HEK293 (cell line): Measurements from ENCODE around the gene TEKT5.

Experiments
- ZBTB7A ChIP-seq: fragments of 450-650 bp; formaldehyde crosslinking; IDR thresholded peaks from 2 replicates; pipeline ENCODE4 v1.5.1; 2016; ENCODE audit warnings: low read depth, missing biosample characterization, missing genetic modification characterization
- ZNF701 ChIP-seq: fragments of 450-650 bp; formaldehyde crosslinking; IDR thresholded peaks from 2 replicates; pipeline ENCODE4 v1.5.1; 2016; ENCODE audit warnings: missing biosample characterization, missing genetic modification characterization
- TF ChIP-seq, protein P1 (sequence below): fragments of 450-650 bp; formaldehyde crosslinking; IDR thresholded peaks from 2 replicates; pipeline ENCODE4 v1.5.1; 2016; ENCODE audit warnings: missing biosample characterization, missing genetic modification characterization
- TF ChIP-seq, protein P2 (sequence below): fragments of 450-650 bp; formaldehyde crosslinking; IDR thresholded peaks from 2 replicates; pipeline ENCODE4 v1.5.1; 2016; ENCODE audit warnings: missing biosample characterization, missing genetic modification characterization
- TF ChIP-seq, protein P3 (sequence below): fragments of 450-650 bp; formaldehyde crosslinking; IDR thresholded peaks from 2 replicates; pipeline ENCODE4 v1.5.1; 2016; ENCODE audit warnings: missing biosample characterization, missing genetic modification characterization
- TF ChIP-seq, protein P4 (sequence below): sonication (generic); formaldehyde crosslinking; IDR thresholded peaks from 2 replicates; pipeline ENCODE4 v1.8.1; 2022; ENCODE audit warnings: mild to moderate bottlenecking, moderate library complexity, missing genetic modification reagents
- TF ChIP-seq, protein P5 (sequence below): fragments of 450-650 bp; formaldehyde crosslinking; conservative IDR thresholded peaks from 2 replicates; pipeline ENCODE4 v1.5.1; 2016; ENCODE audit warnings: low read depth, missing biosample characterization, missing genetic modification characterization

DNA sequence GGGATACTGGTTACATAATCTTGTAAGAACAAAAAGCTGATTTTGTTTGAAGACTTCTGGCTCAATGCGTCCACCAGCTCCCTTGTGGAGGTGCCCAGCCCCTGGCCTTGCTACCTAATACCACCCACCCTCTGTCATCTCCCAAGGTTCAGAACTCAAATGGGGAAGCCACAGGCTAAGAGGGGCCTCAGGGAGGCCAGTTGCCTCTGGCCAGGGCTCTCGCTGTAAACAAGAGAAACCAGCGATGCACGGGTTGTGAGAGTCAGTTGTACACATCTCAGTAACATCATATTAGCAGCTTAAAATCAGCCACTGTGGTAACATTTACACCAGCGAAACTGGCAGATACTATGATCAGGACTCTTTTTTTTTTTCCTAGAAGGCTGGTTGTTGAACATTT lies 6.0 kb downstream of the TEKT5 start:
- TF ChIP-seq, protein P1, sequence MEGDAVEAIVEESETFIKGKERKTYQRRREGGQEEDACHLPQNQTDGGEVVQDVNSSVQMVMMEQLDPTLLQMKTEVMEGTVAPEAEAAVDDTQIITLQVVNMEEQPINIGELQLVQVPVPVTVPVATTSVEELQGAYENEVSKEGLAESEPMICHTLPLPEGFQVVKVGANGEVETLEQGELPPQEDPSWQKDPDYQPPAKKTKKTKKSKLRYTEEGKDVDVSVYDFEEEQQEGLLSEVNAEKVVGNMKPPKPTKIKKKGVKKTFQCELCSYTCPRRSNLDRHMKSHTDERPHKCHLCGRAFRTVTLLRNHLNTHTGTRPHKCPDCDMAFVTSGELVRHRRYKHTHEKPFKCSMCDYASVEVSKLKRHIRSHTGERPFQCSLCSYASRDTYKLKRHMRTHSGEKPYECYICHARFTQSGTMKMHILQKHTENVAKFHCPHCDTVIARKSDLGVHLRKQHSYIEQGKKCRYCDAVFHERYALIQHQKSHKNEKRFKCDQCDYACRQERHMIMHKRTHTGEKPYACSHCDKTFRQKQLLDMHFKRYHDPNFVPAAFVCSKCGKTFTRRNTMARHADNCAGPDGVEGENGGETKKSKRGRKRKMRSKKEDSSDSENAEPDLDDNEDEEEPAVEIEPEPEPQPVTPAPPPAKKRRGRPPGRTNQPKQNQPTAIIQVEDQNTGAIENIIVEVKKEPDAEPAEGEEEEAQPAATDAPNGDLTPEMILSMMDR (tag by site-specific recombination), result no peak
- TF ChIP-seq, protein P2, sequence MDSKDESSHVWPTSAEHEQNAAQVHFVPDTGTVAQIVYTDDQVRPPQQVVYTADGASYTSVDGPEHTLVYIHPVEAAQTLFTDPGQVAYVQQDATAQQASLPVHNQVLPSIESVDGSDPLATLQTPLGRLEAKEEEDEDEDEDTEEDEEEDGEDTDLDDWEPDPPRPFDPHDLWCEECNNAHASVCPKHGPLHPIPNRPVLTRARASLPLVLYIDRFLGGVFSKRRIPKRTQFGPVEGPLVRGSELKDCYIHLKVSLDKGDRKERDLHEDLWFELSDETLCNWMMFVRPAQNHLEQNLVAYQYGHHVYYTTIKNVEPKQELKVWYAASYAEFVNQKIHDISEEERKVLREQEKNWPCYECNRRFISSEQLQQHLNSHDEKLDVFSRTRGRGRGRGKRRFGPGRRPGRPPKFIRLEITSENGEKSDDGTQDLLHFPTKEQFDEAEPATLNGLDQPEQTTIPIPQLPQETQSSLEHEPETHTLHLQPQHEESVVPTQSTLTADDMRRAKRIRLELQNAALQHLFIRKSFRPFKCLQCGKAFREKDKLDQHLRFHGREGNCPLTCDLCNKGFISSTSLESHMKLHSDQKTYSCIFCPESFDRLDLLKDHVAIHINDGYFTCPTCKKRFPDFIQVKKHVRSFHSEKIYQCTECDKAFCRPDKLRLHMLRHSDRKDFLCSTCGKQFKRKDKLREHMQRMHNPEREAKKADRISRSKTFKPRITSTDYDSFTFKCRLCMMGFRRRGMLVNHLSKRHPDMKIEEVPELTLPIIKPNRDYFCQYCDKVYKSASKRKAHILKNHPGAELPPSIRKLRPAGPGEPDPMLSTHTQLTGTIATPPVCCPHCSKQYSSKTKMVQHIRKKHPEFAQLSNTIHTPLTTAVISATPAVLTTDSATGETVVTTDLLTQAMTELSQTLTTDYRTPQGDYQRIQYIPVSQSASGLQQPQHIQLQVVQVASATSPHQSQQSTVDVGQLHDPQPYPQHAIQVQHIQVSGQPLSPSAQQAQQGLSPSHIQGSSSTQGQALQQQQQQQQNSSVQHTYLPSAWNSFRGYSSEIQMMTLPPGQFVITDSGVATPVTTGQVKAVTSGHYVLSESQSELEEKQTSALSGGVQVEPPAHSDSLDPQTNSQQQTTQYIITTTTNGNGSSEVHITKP (tag by site-specific recombination), result no peak
- TF ChIP-seq ZBTB7A (tag by site-specific recombination) (no peak), ZNF701 (no peak)
- TF ChIP-seq, protein P3, sequence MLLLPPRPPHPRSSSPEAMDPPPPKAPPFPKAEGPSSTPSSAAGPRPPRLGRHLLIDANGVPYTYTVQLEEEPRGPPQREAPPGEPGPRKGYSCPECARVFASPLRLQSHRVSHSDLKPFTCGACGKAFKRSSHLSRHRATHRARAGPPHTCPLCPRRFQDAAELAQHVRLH, result no peak
- TF ChIP-seq, protein P4, sequence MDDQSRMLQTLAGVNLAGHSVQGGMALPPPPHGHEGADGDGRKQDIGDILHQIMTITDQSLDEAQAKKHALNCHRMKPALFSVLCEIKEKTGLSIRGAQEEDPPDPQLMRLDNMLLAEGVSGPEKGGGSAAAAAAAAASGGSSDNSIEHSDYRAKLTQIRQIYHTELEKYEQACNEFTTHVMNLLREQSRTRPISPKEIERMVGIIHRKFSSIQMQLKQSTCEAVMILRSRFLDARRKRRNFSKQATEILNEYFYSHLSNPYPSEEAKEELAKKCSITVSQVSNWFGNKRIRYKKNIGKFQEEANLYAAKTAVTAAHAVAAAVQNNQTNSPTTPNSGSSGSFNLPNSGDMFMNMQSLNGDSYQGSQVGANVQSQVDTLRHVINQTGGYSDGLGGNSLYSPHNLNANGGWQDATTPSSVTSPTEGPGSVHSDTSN (CRISPR knock-in tag), result no peak
- TF ChIP-seq, protein P5, sequence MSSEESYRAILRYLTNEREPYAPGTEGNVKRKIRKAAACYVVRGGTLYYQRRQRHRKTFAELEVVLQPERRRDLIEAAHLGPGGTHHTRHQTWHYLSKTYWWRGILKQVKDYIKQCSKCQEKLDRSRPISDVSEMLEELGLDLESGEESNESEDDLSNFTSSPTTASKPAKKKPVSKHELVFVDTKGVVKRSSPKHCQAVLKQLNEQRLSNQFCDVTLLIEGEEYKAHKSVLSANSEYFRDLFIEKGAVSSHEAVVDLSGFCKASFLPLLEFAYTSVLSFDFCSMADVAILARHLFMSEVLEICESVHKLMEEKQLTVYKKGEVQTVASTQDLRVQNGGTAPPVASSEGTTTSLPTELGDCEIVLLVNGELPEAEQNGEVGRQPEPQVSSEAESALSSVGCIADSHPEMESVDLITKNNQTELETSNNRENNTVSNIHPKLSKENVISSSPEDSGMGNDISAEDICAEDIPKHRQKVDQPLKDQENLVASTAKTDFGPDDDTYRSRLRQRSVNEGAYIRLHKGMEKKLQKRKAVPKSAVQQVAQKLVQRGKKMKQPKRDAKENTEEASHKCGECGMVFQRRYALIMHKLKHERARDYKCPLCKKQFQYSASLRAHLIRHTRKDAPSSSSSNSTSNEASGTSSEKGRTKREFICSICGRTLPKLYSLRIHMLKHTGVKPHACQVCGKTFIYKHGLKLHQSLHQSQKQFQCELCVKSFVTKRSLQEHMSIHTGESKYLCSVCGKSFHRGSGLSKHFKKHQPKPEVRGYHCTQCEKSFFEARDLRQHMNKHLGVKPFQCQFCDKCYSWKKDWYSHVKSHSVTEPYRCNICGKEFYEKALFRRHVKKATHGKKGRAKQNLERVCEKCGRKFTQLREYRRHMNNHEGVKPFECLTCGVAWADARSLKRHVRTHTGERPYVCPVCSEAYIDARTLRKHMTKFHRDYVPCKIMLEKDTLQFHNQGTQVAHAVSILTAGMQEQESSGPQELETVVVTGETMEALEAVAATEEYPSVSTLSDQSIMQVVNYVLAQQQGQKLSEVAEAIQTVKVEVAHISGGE, result no peak
